ENCODE results near the gene GALM.

Gene GALM

GRCh38 chr2:38676681-38677080 is 10.8 kb downstream of the GALM start:
- TF ChIP-seq, protein P1, sequence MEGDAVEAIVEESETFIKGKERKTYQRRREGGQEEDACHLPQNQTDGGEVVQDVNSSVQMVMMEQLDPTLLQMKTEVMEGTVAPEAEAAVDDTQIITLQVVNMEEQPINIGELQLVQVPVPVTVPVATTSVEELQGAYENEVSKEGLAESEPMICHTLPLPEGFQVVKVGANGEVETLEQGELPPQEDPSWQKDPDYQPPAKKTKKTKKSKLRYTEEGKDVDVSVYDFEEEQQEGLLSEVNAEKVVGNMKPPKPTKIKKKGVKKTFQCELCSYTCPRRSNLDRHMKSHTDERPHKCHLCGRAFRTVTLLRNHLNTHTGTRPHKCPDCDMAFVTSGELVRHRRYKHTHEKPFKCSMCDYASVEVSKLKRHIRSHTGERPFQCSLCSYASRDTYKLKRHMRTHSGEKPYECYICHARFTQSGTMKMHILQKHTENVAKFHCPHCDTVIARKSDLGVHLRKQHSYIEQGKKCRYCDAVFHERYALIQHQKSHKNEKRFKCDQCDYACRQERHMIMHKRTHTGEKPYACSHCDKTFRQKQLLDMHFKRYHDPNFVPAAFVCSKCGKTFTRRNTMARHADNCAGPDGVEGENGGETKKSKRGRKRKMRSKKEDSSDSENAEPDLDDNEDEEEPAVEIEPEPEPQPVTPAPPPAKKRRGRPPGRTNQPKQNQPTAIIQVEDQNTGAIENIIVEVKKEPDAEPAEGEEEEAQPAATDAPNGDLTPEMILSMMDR (IDR thresholded peaks at IDR 0.05), result no peak

DNA sequence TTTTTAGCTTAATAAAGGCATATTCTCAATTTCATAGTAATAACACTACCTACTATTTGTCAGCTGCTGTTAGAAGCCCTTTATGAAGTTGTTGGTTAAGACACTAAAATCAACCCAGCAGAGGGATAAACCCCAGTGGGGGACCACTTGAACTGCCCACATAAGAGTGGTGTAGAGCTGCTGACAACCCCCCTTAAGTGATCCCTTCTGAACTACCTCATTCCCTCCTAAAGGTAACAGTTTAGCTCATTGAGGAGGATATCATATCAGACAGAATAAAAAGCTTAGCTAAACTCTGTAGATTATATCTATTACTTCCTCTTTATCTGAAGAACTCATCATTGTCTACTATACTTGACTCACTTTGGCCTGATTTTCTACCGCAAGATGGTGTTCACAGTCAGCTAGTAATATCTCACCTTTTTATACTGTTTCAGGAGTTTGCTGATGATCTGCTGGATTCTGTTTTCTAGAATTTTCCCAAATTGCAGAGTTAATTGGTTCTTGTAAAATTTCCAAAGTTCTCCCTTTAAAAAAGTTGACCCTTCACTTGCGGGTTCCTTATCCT is 16.2 kb downstream of the GALM start:
- TF ChIP-seq, protein P1 (IDR thresholded peaks at IDR 0.05), result no peak

GRCh38 chr2:38683766-38684165 is 17.9 kb downstream of the GALM start:
- TF ChIP-seq, protein P1 (IDR thresholded peaks at IDR 0.05), result no peak

DNA sequence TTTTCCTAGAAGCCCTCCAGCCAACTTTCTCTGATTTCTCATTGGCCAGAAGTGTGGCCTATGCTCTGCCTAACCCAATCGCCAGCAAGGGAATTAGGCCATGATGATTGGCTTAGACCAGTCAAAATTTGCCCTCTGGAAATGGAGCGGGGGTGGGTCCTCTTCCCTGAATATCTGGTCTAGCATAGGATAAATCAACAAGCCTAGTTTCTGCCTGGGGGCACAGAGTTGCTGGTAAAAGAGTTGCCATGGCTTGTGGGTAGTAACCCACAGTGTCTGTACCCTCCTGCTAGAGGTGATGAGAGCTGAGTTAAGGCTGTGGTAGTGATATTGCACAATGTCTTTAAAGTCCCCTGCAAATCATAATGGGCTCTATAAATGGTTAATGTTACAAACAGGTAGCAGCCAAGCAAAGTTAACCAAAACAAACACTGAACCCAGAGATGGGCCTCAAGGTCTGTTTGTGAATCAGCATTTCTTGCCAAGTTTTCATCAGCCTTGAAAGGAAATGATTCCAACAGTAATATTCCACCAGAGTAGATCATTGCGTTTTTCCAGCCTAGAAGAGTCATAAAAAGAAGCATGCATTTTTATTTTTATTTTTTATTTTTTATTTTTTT is 19.3 kb downstream of the GALM start:
- TF ChIP-seq, protein P1 (IDR thresholded peaks at IDR 0.05), result no peak

GRCh38 chr2:38690499-38691420 is 24.8 kb downstream of the GALM start:
- TF ChIP-seq, protein P1 (IDR thresholded peaks at IDR 0.05), result no peak

- TF ChIP-seq, protein P1 (IDR thresholded peaks at IDR 0.05), result no peak
Measured at GRCh38 chr2:38691994-38692393, 26.1 kb downstream of the GALM start.

DNA sequence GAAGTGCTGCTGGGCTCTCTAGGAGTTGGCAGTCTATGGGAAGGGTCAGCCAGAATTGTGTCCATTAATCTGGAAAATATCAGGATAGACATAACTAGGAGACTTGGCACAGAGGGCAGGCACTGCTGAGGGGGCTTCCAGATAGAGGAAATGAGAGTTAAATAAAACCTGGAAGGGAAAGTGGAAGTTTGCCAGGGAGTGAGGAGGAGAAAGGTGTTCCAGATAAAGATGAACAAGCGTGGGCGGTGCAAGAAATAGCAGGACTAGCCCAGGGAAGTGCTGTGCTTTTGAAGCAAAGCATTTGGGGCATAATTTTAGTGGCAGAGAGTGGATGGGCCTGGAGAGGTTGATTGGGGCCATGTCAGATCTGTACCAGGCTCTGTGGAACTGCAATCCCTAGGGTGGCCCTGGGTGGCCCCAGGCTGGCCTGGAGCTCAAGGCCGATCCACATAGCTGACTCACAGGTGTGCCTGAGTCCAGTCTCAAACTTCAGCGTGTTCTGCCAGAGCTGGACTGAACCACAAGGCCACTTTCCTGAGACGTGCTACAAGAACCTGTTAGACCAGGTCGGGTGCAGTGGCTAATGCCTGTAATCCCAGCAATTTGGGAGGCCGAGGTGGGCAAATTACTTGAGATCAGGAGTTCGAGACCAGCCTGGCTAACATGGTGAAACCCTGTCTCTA is 26.9 kb downstream of the GALM start:
- TF ChIP-seq, protein P1 (IDR thresholded peaks at IDR 0.05), result no peak
